IMR-90 (cell line): Measurements from ENCODE around the gene RYR1. TPM values are rescaled to one million over a fixed set of nuclear protein-coding genes. Genes with fewer than 3 reads are reported as not detected.

Source experiments
- ATAC-seq: fragments of 200-7000 bp; cut with Tn5 transposase; 2 replicates; pipeline ENCODE4 v1.9.1; 2020; ENCODE audit warnings: low read depth, mild to moderate bottlenecking, moderate library complexity
- BruUV-seq: library from RNA; stranded (reverse); fragments of 400-500 nt; replicated peaks from 2 replicates; lab custom pipeline; 2021; lab: Mats Ljungman, UMichigan
- CTCF ChIA-PET: fragments of 300-600 bp; formaldehyde crosslinking; extraction: SDS; loops from one replicate; lab custom pipeline; 2021; ENCODE audit warnings: antibody characterized with exemption; lab: Yijun Ruan, JAX
- POLR2A ChIA-PET: fragments of 300-600 bp; sonication (Branson Sonifier 250); formaldehyde crosslinking; loops from one replicate; lab custom pipeline; 2022; ENCODE audit warnings: antibody characterized with exemption; ENCODE audit not compliant: unreplicated experiment; lab: Charles Lee
- DNase-seq: peaks from one replicate; pipeline ENCODE4 v3.0.0; 2013
- H2AFZ ChIP-seq: replicated peaks from 2 replicates; pipeline ENCODE3; 2013; ENCODE audit warnings: low read length, mild to moderate bottlenecking; ENCODE audit not compliant: poor library complexity
- H2AK5ac ChIP-seq: 2 replicates; pipeline ENCODE4 v1.6.1; 2013; ENCODE audit warnings: low read depth, low read length, inconsistent platforms
- H2AK9ac ChIP-seq: replicated peaks from 2 replicates; pipeline ENCODE3; 2013; ENCODE audit warnings: mild to moderate bottlenecking, low read depth, low read length, moderate library complexity; ENCODE audit not compliant: poor library complexity
- H2BK120ac ChIP-seq: 2 replicates; pipeline ENCODE4 v1.6.1; 2013; ENCODE audit warnings: low read depth, low read length, inconsistent platforms
- H2BK15ac ChIP-seq: 3 replicates; pipeline ENCODE4 v1.6.1; 2013; ENCODE audit warnings: low read depth, low read length, inconsistent platforms
- H2BK20ac ChIP-seq: 2 replicates; pipeline ENCODE4 v1.6.1; 2013; ENCODE audit warnings: low read depth, mild to moderate bottlenecking, inconsistent platforms, low read length, moderate library complexity
- H2BK5ac ChIP-seq: 2 replicates; pipeline ENCODE4 v1.6.1; 2013; ENCODE audit warnings: mild to moderate bottlenecking, low read depth, low read length, inconsistent platforms; ENCODE audit not compliant: poor library complexity, severe bottlenecking
- H3K14ac ChIP-seq: replicated peaks from 2 replicates; pipeline ENCODE4 v1.6.1; 2013; ENCODE audit warnings: low read depth, low read length, inconsistent platforms
- H3K18ac ChIP-seq: 2 replicates; pipeline ENCODE4 v1.6.1; 2013; ENCODE audit warnings: low read depth, low read length, control low read depth
- H3K23ac ChIP-seq: 2 replicates; pipeline ENCODE4 v1.6.1; 2013; ENCODE audit warnings: low read depth, low read length, inconsistent platforms
- H3K27ac ChIP-seq: 2 replicates; pipeline ENCODE4 v1.5.1; 2013; ENCODE audit warnings: mild to moderate bottlenecking, control low read depth, low read length; ENCODE audit not compliant: insufficient read depth
- H3K27me3 ChIP-seq: 2 replicates; pipeline ENCODE4 v1.6.1; 2013; ENCODE audit warnings: low read length; ENCODE audit not compliant: control insufficient read depth, insufficient read depth
- H3K36me3 ChIP-seq: 2 replicates; pipeline ENCODE4 v1.6.1; 2013; ENCODE audit warnings: low read length, mixed read lengths; ENCODE audit not compliant: control insufficient read depth, insufficient read depth
- H3K4ac ChIP-seq: 2 replicates; pipeline ENCODE4 v1.6.1; 2013; ENCODE audit warnings: low read depth, low read length, inconsistent platforms
- H3K4me1 ChIP-seq: 2 replicates; pipeline ENCODE4 v1.6.1; 2013; ENCODE audit warnings: low read length, mixed read lengths; ENCODE audit not compliant: control insufficient read depth, insufficient read depth
- H3K4me2 ChIP-seq: 2 replicates; pipeline ENCODE4 v1.6.1; 2013; ENCODE audit warnings: low read depth, mild to moderate bottlenecking, control low read depth, low read length, moderate library complexity
- H3K4me3 ChIP-seq: 2 replicates; pipeline ENCODE4 v1.5.1; 2013; ENCODE audit warnings: low read depth, mild to moderate bottlenecking, control low read depth, low read length, moderate library complexity; ENCODE audit not compliant: insufficient read depth
- H3K56ac ChIP-seq: 2 replicates; pipeline ENCODE4 v1.6.1; 2013; ENCODE audit warnings: low read length, inconsistent platforms; ENCODE audit not compliant: insufficient read depth; ENCODE audit errors: extremely low read depth
- H3K79me1 ChIP-seq, 2 experiments: 2 replicates each; pipeline ENCODE4 v1.6.1; 2013; ENCODE audit warnings: low read length in 2 of 2, inconsistent platforms in 1 of 2, low read depth in 1 of 2
- H3K9ac ChIP-seq: 2 replicates; pipeline ENCODE4 v1.6.1; 2013; ENCODE audit warnings: low read depth, low read length, control low read depth
- H3K9me1 ChIP-seq: 2 replicates; pipeline ENCODE4 v1.6.1; 2013; ENCODE audit warnings: low read length, inconsistent platforms; ENCODE audit not compliant: insufficient read depth
- H3K9me3 ChIP-seq: 2 replicates; pipeline ENCODE4 v1.6.1; 2013; ENCODE audit warnings: low read length; ENCODE audit not compliant: control insufficient read depth, insufficient read depth
- H4K20me1 ChIP-seq: 2 replicates; pipeline ENCODE4 v1.6.1; 2013; ENCODE audit warnings: low read length, inconsistent platforms; ENCODE audit not compliant: insufficient read depth
- H4K5ac ChIP-seq: 2 replicates; pipeline ENCODE4 v1.6.1; 2013; ENCODE audit warnings: mild to moderate bottlenecking, low read depth, low read length, control low read depth
- H4K8ac ChIP-seq, 2 experiments: 2 replicates each; pipeline ENCODE4 v1.6.1; 2013; ENCODE audit warnings: low read depth in 2 of 2, low read length in 2 of 2, control low read depth in 1 of 2, inconsistent platforms in 1 of 2
- H4K91ac ChIP-seq: 2 replicates; pipeline ENCODE4 v1.6.1; 2013; ENCODE audit warnings: low read depth, low read length, inconsistent platforms; ENCODE audit not compliant: insufficient read depth
- CEBPB ChIP-seq: IDR thresholded peaks from 2 replicates; pipeline ENCODE4 v1.6.1; 2012; ENCODE audit warnings: low read depth, low read length, improper control_type of control experiment
- CHD1 ChIP-seq: IDR thresholded peaks from 2 replicates; pipeline ENCODE4 v1.6.1; 2012; ENCODE audit warnings: low read depth, low read length, improper control_type of control experiment
- FOS ChIP-seq: fragments of 150-350 bp; IDR thresholded peaks from 2 replicates; pipeline ENCODE4 v1.6.1; 2016; ENCODE audit warnings: low read depth, low read length
- MAZ ChIP-seq: IDR thresholded peaks from 2 replicates; pipeline ENCODE4 v1.6.1; 2012; ENCODE audit warnings: low read depth, mild to moderate bottlenecking, low read length, improper control_type of control experiment, moderate library complexity, borderline replicate concordance
- MXI1 ChIP-seq: IDR thresholded peaks from 2 replicates; pipeline ENCODE4 v1.6.1; 2012; ENCODE audit warnings: low read depth, mild to moderate bottlenecking, low read length, moderate library complexity, borderline replicate concordance
- NFE2L2 ChIP-seq: fragments of 150-350 bp; IDR thresholded peaks from 2 replicates; pipeline ENCODE4 v1.6.1; 2016; ENCODE audit warnings: low read depth, mild to moderate bottlenecking, low read length
- POLR2A ChIP-seq: IDR thresholded peaks from 2 replicates; pipeline ENCODE4 v1.6.1; 2012; ENCODE audit warnings: mild to moderate bottlenecking, low read depth, low read length
- RAD21 ChIP-seq: IDR thresholded peaks from 2 replicates; pipeline ENCODE4 v1.6.1; 2012; ENCODE audit warnings: low read length, improper control_type of control experiment
- RCOR1 ChIP-seq: IDR thresholded peaks from 2 replicates; pipeline ENCODE4 v1.6.1; 2012; ENCODE audit warnings: mild to moderate bottlenecking, low read length, improper control_type of control experiment; ENCODE audit not compliant: insufficient replicate concordance
- RFX5 ChIP-seq: IDR thresholded peaks from 2 replicates; pipeline ENCODE4 v1.8.0; 2012; ENCODE audit warnings: low read depth, mild to moderate bottlenecking, low read length, moderate library complexity
- SMC3 ChIP-seq: fragments of 150-350 bp; IDR thresholded peaks from 2 replicates; pipeline ENCODE4 v1.6.1; 2016; ENCODE audit warnings: low read depth, mild to moderate bottlenecking, antibody characterized with exemption, low read length, moderate library complexity
- WGBS, 2 experiments: methylation state at CpG; one replicate each; pipeline versions ENCODE4 v1.1.5 to v1.1.7; 2013; ENCODE audit warnings: missing lambda C conversion rate in 2 of 2; ENCODE audit not compliant: insufficient read length in 1 of 2; ENCODE audit errors: extremely low coverage in 2 of 2; 5-methylcytosine and 5-hydroxymethylcytosine counted together
- dilution Hi-C: fragments of 300-500 bp; cut with HindIII; formaldehyde crosslinking; loops from one replicate; pipeline ENCODE4 v1.14.3; 2018; ENCODE audit warnings: low sequenced_read_pairs; ENCODE audit not compliant: unreplicated experiment
- in situ Hi-C: fragments of 300-500 bp; cut with MboI; formaldehyde crosslinking; loops from 3 replicates; pipeline ENCODE4 v1.14.3; 2019; ENCODE audit warnings: low sequenced_read_pairs, inconsistent platforms, mixed read lengths
- intact Hi-C: fragments of 100-400 bp; cut with micrococcal nuclease; formaldehyde crosslinking; loops from 2 replicates; pipeline ENCODE4 v1.10.0; 2022
- polyA plus RNA-seq, 3 experiments: library from polyadenylated mRNA; depleted of rRNA; stranded (reverse); fragments of >200 nt; gene quantifications; 2 replicates each; pipeline ENCODE4 v1.2.3, GENCODE V29; 2012; ENCODE audit warnings: low replicate concordance in 1 of 3
- total RNA-seq: library from RNA; depleted of rRNA; stranded (reverse); fragments of >200 nt; gene quantifications from 2 replicates; pipeline ENCODE4 v1.2.3, GENCODE V29; 2012
- TF ChIP-seq, protein P1 (sequence below): fragments of 150-350 bp; IDR thresholded peaks from 2 replicates; pipeline ENCODE4 v1.6.1; 2017; ENCODE audit warnings: mild to moderate bottlenecking, antibody characterized with exemption, low read length, low read depth
- TF ChIP-seq, protein P2 (sequence below): conservative IDR thresholded peaks from 2 replicates; pipeline ENCODE4 v1.5.1; 2012; ENCODE audit warnings: mild to moderate bottlenecking, low read depth, low read length, improper control_type of control experiment
- TF ChIP-seq, protein P3 (sequence below): fragments of 150-350 bp; IDR thresholded peaks from 2 replicates; pipeline ENCODE4 v1.6.1; 2016; ENCODE audit warnings: low read depth, mild to moderate bottlenecking, low read length, moderate library complexity, borderline replicate concordance

The RYR1 gene
- total and polyA plus RNA-seq, 2 of the 4 experiments (the other 2 are of a cell fraction): not detected

DNA sequence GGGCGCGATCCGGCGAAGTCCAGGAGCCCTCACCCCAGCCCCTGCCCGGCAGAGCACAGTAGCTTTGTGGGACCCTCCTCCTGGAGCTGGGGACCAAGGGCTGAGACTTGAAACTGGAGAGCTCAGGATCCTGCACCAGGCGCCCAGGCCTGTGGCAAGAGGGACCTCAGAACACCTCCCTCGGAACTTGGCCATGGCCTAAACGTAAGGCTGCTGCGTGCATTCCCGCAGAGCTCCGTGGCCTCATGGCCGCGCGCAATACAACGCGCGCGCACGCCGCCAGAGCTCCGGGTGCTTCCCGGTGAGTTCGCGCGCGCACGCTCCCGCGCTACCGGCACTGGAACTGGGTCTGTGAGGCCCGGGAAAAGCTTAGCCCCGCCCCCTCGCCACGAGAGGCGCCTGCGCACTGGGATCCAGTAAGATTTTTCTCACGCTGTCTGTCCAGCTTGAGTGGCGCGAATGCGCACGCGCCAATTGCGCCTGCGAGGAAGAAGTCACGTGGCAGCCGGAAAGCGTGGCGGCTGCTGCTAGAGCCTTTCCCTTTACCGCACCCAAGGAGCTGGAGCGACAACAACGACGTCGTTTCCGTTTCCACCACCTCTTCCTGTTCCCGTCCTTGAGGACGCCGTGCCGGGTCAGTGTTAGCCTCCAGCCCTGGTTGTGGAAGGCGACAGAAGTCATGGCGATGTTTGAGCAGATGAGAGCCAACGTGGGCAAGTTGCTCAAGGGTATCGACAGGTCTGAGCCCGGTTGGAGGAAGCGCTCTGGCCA lies 185.3 kb downstream of the RYR1 start, which contains the start of gene EIF3K:
Gene EIF3K (plus strand): TSS at position 599 of the 771 bp plus-strand sequence. CDS start 81 bp downstream, at position 680.
- Histone ChIP-seq H2BK20ac (no peak within 1 kb of the TSS), H4K20me1 (peaks cover 6% of the 10 kb centered on the region; the same call in 1 of the 2 replicates), H2BK15ac (no peak within 1 kb of the TSS), H3K27ac (peak within 1 kb of the TSS; percentile 78), H2AFZ (peak within 1 kb of the TSS; percentile 94), H3K79me1 (peaks cover 13 to 31% of the 10 kb centered on the region in 2 experiments; a peak in 3 of 4 replicates), H2BK5ac (peak within 1 kb of the TSS; percentile 63), H3K4me3 (peak within 1 kb of the TSS; percentile 63), H4K91ac (peak within 1 kb of the TSS; percentile 86), H3K4me1 (peaks cover 6% of the 10 kb centered on the region; the same call in 1 of the 2 replicates), H3K9me3 (no peaks in the 10 kb centered on the region), H4K5ac (peak within 1 kb of the TSS; percentile 99), H3K4me2 (peak within 1 kb of the TSS; percentile 91), H3K36me3 (peaks cover 13% of the 10 kb centered on the region), H3K18ac (0 out of 2 replicates have a peak within 1 kb of the TSS, but pooled peaks have one; percentile 8), H4K8ac (peak within 1 kb of the TSS; percentile 97 to 99), H3K14ac (peak within 1 kb of the TSS; percentile 90), H3K9ac (peak within 1 kb of the TSS; percentile 89), H3K27me3 (no peaks in the 10 kb centered on the region), H3K56ac (peak within 1 kb of the TSS; percentile 65), H3K4ac (peak within 1 kb of the TSS; percentile 81), H2AK9ac (peak within 1 kb of the TSS; percentile 95), H3K9me1 (peaks cover 7% of the 10 kb centered on the region), H3K23ac (peak within 1 kb of the TSS; percentile 71), H2BK120ac (0 out of 2 replicates have a peak within 1 kb of the TSS, but pooled peaks have one; percentile 12), H2AK5ac (peak within 1 kb of the TSS; percentile 96)
- ChIA-PET POLR2A (no interaction called here), CTCF (interaction anchor here (0.6 kb wide), 1 partner anchor 11 kb away, joined by 3 read pairs; no protein-coding TSS in a partner anchor)
- peak; percentile 99 for DNase-seq
- 1% methylated on average over 49 of the region's 64 CpGs; no CpG with 5 or more reads in 1 of the 2 experiments for WGBS, 2 experiments
- BruUV-seq: no TSS peak
- dilution Hi-C loops: no loop called here
- in situ Hi-C loops: no loop called here
- ATAC-seq: peak; percentile 97
- intact Hi-C loops: loop anchor here (1.0 to 2.0 kb wide), 2 partner anchors 103 to 216 kb away; partner anchors contain the start of gene FAM98C
- TF ChIP-seq CHD1: no peak
- TF ChIP-seq RAD21: no peak
- no peak for TF ChIP-seq MAZ
- TF ChIP-seq, protein P1, sequence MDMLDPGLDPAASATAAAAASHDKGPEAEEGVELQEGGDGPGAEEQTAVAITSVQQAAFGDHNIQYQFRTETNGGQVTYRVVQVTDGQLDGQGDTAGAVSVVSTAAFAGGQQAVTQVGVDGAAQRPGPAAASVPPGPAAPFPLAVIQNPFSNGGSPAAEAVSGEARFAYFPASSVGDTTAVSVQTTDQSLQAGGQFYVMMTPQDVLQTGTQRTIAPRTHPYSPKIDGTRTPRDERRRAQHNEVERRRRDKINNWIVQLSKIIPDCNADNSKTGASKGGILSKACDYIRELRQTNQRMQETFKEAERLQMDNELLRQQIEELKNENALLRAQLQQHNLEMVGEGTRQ: peak; percentile 97
- TF ChIP-seq POLR2A: peak; percentile 81
- no peak for TF ChIP-seq FOS
- TF ChIP-seq RFX5: no peak
- TF ChIP-seq MXI1: peak; percentile 99
- no peak for TF ChIP-seq CEBPB
- TF ChIP-seq, protein P2, sequence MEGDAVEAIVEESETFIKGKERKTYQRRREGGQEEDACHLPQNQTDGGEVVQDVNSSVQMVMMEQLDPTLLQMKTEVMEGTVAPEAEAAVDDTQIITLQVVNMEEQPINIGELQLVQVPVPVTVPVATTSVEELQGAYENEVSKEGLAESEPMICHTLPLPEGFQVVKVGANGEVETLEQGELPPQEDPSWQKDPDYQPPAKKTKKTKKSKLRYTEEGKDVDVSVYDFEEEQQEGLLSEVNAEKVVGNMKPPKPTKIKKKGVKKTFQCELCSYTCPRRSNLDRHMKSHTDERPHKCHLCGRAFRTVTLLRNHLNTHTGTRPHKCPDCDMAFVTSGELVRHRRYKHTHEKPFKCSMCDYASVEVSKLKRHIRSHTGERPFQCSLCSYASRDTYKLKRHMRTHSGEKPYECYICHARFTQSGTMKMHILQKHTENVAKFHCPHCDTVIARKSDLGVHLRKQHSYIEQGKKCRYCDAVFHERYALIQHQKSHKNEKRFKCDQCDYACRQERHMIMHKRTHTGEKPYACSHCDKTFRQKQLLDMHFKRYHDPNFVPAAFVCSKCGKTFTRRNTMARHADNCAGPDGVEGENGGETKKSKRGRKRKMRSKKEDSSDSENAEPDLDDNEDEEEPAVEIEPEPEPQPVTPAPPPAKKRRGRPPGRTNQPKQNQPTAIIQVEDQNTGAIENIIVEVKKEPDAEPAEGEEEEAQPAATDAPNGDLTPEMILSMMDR: no peak
- no peak for TF ChIP-seq NFE2L2
- TF ChIP-seq SMC3: no peak
- TF ChIP-seq, protein P3, sequence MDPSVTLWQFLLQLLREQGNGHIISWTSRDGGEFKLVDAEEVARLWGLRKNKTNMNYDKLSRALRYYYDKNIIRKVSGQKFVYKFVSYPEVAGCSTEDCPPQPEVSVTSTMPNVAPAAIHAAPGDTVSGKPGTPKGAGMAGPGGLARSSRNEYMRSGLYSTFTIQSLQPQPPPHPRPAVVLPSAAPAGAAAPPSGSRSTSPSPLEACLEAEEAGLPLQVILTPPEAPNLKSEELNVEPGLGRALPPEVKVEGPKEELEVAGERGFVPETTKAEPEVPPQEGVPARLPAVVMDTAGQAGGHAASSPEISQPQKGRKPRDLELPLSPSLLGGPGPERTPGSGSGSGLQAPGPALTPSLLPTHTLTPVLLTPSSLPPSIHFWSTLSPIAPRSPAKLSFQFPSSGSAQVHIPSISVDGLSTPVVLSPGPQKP: no peak
- TF ChIP-seq RCOR1: no peak
